NCI-H82 (cell line): ENCODE measurements around the gene RHOA.
A peak's percentile ranks its signal among the peaks of the same experiment; 100 is the strongest.

Source experiments
- DNase-seq: peaks from one replicate; lab custom pipeline; 2025; lab: John Stamatoyannopoulos, UW

RHOA gene

DNA sequence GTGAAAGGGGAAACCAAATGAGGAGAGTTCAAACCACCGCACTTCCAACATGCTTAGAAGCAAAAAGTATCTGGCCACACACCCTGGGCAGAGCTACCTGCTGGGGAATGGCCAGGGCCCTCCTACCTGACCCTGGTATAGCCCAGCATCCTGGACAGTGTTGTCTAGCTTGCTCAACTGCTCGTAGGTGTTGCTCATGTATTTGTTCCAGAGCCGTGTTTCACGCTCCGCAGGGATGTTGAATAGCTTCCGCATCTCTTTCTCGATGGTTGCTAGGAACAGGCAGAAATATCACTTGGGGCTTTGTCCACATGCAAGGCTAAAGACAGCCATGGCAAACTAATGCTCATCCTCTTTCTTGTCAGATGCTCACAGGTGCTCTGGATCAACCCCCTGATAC, 87.0 kb downstream of the RHOA start:
- no peak for DNase-seq

DNA sequence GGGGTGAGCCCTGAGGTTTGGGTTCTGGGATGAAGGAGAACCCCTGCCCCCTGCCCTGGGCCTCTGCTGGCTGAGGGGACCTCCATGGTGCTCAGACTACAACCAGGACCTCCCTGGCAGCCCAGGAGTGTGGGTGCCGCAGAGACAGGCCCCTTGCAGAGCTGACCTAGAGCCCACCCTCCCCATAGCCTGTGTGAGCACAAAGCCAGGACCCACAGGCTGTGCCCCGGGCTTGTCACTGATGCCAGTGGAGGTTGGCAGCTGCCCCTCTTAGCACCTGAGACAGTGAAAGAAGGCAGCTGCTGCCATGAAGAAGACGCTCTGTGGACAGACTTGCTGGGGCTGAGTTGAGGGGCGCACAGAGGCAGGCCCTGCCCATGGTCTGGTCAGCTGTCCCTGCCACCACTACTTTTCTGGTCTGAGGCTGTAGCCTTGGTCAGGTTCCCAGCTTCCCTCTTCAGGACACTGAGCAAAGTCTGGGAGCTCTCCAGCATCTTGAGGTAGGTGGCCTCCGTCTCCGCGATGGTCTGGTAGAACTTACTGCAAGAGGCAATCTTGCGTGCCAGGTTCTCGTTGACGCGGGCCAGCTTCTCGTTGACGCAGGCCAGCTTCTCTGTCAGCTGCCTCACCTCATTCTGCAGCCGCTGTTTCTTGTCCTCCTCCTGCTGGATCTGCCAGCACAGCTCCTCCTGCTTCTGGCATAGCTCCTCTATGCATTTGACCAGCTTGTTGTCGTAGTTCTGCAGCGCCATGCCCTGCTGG, 94.9 kb downstream of the RHOA start:
- no peak for DNase-seq

DNA sequence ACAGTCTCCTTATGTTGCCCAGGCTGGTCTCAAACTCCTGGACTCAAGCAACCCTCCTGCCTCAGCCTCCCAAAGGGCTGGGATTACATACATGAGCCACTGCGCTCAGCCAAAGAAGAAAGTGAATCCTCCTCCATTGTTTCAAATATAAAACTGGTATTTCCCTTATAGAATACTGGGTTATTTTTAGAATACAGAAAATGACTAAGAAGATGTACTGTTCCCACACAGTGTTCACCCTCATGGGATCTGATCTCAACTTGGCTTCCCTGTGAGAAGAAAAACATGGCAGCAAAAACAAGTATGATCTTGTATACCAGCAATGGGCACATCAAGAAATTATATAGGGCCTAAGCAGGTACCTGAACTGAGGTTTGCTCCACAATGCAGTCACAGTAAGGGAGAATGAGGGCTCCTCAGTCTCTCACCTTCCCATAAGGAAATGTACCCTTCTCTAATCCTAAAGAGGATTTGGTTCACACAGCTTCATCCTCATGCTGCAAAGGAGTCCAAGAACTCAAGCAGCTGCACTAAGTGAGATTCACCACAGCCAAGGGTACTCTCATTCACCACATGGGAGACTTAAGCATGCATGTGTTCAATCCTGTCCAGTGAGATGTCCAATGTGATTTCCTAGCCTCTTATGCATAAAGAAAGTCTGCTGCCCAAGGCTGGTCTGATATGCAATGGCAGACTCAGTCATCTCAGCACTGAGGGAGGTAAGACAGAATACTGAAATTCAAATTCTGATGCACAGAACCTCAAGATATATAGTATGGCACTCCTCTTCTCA, 97.7 kb downstream of the RHOA start:
- peak; percentile 31 for DNase-seq

DNA sequence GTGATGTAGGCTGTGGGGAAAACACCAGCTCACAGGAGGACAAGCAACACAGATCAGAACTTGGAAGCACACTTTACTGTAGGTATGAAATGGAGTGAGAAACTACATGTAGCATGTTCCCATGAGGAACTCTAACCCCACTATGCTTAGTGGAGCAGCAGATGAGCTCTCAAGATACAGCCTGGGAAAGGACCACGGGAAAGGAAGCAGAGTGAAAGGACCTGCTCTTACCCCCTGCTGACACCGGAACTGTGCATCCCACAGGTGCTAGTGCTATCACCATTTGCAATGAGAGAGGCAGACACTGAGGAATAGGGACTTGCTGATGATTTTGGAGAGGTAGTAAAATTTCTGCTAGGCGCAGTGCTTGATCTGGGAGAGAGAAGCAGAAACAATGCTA, 100.5 kb downstream of the RHOA start:
- no peak for DNase-seq

DNA sequence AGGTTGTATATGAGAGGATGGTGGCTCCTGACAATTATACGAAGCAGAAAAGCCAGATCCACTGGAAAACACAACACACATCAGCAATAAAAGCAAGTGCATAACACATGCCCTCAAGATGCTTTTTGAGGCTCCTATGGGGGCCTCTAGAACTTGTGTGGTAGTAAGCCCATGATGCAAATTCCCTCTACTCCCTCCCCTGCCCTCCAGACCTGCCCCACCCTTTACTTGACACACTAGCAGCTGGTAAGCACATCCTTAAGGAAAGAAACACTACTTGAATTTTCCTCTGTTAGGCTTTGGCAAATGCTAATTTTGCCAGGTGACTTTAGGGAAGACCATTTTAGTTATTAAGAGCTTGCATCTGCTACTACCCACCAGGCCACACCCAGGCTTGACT, 101.1 kb downstream of the RHOA start:
- no peak for DNase-seq
